Esophagus (tissue), 2 donors: ENCODE results near the gene MT1A. TPM values are rescaled to one million over a fixed set of nuclear protein-coding genes. Genes with fewer than 3 reads are reported as not detected.

ENCODE experiments used
- H3K27ac ChIP-seq, 2 donors: one replicate each; pipeline ENCODE4 v1.5.1; 2013; ENCODE audit warnings: low read depth in 2 of 2, mild to moderate bottlenecking in 2 of 2, inconsistent platforms in 1 of 2, low read length in 1 of 2, moderate library complexity in 1 of 2
- H3K27me3 ChIP-seq, 2 donors: one replicate each; pipeline ENCODE4 v1.6.1; 2013; ENCODE audit warnings: low read length in 2 of 2, control low read depth in 1 of 2, mild to moderate bottlenecking in 1 of 2; ENCODE audit not compliant: insufficient read depth in 2 of 2, control insufficient read depth in 1 of 2
- H3K36me3 ChIP-seq, 2 donors: one replicate each; pipeline ENCODE4 v1.6.1; 2013; ENCODE audit warnings: low read length in 1 of 2; ENCODE audit not compliant: control insufficient read depth in 2 of 2, insufficient read depth in 2 of 2
- H3K4me1 ChIP-seq, 2 donors: one replicate each; pipeline ENCODE4 v1.6.1; 2013; ENCODE audit warnings: low read length in 1 of 2; ENCODE audit not compliant: control insufficient read depth in 2 of 2, insufficient read depth in 2 of 2
- H3K4me3 ChIP-seq, 2 donors: one replicate each; pipeline ENCODE4 v1.5.1; 2013; ENCODE audit warnings: low read length in 2 of 2, mild to moderate bottlenecking in 2 of 2, low read depth in 1 of 2, moderate library complexity in 1 of 2
- H3K9me3 ChIP-seq, 2 donors: one replicate each; pipeline ENCODE4 v1.6.1; 2013; ENCODE audit warnings: mild to moderate bottlenecking in 2 of 2, low read depth in 1 of 2, low read length in 1 of 2, moderate library complexity in 1 of 2; ENCODE audit not compliant: control insufficient read depth in 2 of 2, insufficient read depth in 1 of 2
- WGBS, 2 donors: extraction: QIAGEN DNeasy Blood & Tissue Kit; methylation state at CpG; one replicate each; pipeline ENCODE4 v1.1.7; 2013; 5-methylcytosine and 5-hydroxymethylcytosine counted together
- polyA plus RNA-seq, 2 donors: library from polyadenylated mRNA; stranded (reverse); fragments of 200-250 nt; gene quantifications; one replicate each; pipeline ENCODE4 v1.2.3, GENCODE V29; 2013
- donor health status: healthy with polysubstance abuse.
- donor health status: Bipolar disorder and iron deficiency.

The MT1A gene
- polyA plus RNA-seq, 2 donors: 9.8 to 10.3 TPM

DNA sequence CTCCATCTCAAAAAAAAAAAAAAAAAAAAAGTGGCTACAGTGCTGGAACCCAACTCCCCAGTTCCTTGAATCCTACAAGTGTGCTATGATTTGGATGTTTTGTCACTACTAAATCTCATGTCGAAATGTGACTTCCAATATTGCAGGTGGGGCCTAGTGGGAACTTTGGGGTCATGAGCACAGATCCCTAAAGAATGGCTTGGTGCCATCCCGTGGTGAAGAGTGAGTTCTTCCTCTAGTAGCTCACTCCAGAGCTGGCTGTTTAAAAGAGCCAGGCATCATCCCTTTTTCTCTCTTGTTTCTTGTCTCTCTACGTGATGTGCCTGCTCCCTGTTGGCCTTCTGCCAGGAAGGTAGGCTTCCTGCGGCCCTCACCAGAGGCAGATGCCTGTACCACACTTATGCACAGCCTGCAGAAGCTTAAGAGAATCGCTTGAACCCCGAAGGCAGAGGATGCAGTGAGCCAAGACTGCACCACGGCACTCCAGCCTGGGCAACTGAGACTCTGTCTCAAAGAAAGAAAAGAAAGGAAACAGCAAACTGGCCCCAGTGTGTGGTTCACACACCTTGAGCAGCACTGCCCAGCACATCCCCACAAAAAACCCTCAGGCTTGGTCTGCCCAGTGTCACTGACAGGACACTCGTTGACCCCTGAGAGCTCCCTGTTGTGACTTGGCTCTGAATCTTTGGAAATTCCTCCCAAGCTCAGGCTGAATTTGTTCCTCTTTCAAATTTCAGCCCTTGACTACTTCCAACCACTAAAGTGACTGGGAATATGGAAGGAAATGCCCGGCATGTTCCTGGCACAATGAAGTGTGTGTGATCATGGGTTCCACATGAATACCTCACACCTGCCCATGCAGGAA lies 9.7 kb upstream of the MT1A start:
- Histone ChIP-seq H3K9me3 (no peaks in the 10 kb centered on the region), H3K36me3 (no peaks in the 10 kb centered on the region), H3K27me3 (no peaks in the 10 kb centered on the region), H3K4me3 (no peak overlapping the region), H3K4me1 (peaks cover 5 to 10% of the 10 kb centered on the region in 2 donors), H3K27ac (peak overlapping the region in 1 of 2 donors; percentile 26)
- WGBS, 2 donors: 65% methylated on average over 9 of the region's 9 CpGs

DNA sequence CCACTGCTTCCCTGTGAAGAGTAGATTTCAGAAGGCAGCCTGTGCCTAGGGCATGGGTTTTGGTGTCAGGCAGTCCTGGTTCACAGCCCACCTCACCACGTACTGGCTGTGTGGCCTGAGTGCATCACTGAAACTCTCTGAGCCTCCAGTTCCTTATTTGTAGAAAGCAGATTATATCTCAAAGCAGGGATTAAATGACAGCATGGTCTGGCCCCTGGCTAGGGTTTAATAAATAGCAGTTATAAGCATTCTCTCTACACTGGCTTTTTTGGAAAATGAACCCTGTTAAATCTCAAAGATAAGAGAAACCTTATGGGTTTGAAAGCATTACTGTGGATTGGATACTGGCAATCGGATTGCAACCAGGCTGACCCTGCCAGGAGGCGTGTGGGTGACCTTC lies 8.9 kb upstream of the MT1A start:
- no peaks in the 10 kb centered on the region for H3K9me3 ChIP-seq
- H3K4me1 ChIP-seq: peaks cover 5 to 10% of the 10 kb centered on the region in 2 donors
- H3K4me3 ChIP-seq: no peak overlapping the region
- WGBS, 2 donors: 89 to 90% methylated on average over 3 of the region's 3 CpGs
- no peak overlapping the region for H3K27ac ChIP-seq
- no peaks in the 10 kb centered on the region for H3K36me3 ChIP-seq
- H3K27me3 ChIP-seq: no peaks in the 10 kb centered on the region

DNA sequence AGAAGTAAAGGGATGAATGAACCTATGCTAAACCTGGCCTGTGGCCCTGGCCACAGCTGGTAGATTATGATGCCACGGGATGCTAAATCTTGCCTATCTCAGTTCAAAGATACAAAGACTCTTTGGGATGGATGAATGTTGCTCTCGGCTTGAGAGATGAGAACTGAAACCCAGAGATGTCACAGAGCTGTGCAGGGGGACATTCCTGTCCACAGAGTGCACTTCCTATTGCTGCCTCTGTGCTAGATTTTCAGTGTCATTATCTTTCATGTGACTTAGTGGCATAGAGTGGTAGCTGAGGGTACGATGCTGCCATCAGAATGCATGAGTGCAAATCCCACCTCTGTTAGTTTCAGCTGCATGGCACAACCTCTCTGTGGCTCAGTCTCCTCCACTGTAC lies 8.3 kb upstream of the MT1A start:
- H3K4me1 ChIP-seq: peaks cover 5 to 12% of the 10 kb centered on the region in 2 donors
- no peaks in the 10 kb centered on the region for H3K36me3 ChIP-seq
- H3K4me3 ChIP-seq: no peak overlapping the region
- no peaks in the 10 kb centered on the region for H3K9me3 ChIP-seq
- WGBS, 2 donors: 77 to 78% methylated on average over 3 of the region's 3 CpGs
- H3K27me3 ChIP-seq: no peaks in the 10 kb centered on the region
- no peak overlapping the region for H3K27ac ChIP-seq

DNA sequence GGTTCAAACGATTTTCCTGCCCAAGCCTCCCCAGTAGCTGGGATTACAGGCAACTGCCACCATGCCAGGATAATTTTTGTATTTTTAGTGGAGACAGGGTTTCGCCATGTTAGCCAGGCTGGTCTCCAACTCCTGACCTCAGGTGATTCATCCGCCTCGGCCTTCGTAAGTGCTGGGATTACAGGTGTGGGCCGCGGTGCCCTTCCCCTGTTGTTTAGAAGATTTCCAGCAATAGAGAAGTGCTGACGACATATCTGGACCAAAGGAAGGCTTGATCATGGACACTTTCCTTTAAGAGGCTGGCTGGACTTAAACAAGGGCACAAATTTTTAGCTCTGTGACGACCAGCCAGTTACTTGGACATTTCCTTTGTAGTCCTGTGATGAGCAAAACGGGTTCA lies 7.3 kb upstream of the MT1A start:
- Histone ChIP-seq H3K27ac (no peak overlapping the region), H3K4me3 (no peak overlapping the region), H3K4me1 (peaks cover 5 to 14% of the 10 kb centered on the region in 2 donors)

DNA sequence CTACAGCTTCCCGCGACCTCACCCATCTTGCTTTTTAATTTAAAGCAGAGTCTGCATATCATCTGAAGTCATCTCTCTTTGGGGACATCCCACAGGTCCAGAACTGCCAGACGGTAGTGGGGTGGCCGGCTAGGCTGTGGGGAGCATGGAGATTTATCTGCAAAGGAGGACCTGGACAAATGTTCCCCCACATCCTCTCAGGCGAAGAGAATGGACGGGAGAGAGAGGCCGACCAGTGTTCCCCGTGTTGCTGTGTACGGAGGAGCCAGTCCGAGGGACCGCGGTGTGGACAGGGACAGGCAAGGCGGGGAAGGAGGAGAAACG lies 6.7 kb upstream of the MT1A start:
- Histone ChIP-seq H3K4me3 (peak overlapping the region; percentile 16 to 38), H3K27me3 (peaks cover 0 to 3% of the 10 kb centered on the region in 2 donors), H3K36me3 (no peaks in the 10 kb centered on the region), H3K27ac (peak overlapping the region; percentile 52 to 62), H3K9me3 (no peaks in the 10 kb centered on the region), H3K4me1 (peaks cover 5 to 14% of the 10 kb centered on the region in 2 donors)
- 46 to 52% methylated on average over 14 of the region's 14 CpGs for WGBS, 2 donors

More for the DNA sequence above, 7.3 kb upstream of the MT1A start:
- 87 to 88% methylated on average over 10 of the region's 10 CpGs for WGBS, 2 donors
- Histone ChIP-seq H3K36me3 (no peaks in the 10 kb centered on the region), H3K27me3 (peaks cover 0 to 3% of the 10 kb centered on the region in 2 donors), H3K9me3 (no peaks in the 10 kb centered on the region)

DNA sequence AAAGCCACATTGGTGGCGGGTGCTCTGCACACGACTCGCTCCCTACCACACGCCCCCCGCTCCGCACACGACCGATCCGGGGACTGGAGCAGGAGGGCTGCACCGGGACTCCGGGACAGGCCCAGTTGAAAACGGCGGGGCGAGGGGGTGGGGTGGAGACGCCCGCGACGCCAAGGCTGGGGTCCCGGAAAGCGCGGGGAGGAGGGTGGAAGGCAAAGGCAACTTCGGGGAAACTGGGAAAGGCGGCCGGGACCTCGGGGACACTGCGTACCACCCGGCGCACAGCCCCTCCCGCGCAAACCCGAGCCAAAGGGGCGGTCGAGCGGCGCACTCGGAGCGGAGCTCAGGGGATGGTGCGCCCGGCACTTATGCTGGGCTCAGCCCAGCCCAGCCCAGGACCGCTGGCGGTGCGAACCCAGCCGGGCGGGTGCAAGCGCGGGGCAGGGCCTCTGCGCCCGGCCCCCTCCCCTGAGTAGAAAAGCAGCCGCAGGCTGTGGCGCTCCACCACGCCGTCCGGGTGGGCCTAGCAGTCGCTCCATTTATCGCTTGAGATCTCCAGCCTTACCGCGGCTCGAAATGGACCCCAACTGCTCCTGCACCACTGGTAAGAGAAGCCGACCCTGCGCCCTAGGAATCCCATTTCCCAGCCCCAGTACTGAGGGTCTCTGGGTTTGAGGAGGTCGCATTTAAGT lies 6.2 kb upstream of the MT1A start, which contains the start of gene MT1M:
Gene MT1M, plus strand, starts transcription at position 504 of the 692 bp plus-strand sequence. Its CDS starts 73 bp downstream, at position 577.
- 3 to 5% methylated on average over 59 to 61 of the region's 61 CpGs for WGBS, 2 donors
- peak within 1 kb of the TSS; percentile 52 to 62 for H3K27ac ChIP-seq
- H3K4me1 ChIP-seq: peaks cover 5 to 14% of the 10 kb centered on the region in 2 donors
- H3K9me3 ChIP-seq: no peaks in the 10 kb centered on the region
- H3K27me3 ChIP-seq: peaks cover 0 to 3% of the 10 kb centered on the region in 2 donors
- H3K4me3 ChIP-seq: peak within 1 kb of the TSS; percentile 38 to 42
- H3K36me3 ChIP-seq: no peaks in the 10 kb centered on the region

DNA sequence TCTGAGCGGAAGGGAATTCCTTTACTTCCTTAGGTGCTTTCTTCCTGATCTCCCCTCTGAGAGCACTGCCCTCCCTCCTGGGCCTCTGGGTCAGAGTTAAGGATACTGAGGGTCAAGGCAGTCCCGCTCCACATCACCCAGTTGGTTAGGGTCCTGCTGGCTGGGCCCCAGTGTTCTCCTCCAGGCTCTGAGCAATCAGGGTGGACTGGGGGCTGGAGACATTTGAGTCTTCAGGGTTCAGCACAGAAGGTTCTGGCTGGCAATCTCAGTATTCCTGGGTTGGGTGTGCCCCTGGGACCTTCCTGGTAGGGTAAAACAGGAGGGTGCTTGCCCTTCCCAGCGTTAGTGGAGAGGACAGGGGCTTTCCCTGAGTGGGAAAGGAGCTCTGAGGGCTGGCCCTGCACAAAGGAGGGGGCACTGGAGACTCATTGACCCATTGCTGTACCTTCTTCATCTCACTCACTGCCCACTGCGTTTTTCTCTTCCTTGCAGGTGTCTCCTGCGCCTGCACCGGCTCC lies 5.6 kb upstream of the MT1A start:
- 49 to 58% methylated on average over 6 of the region's 6 CpGs for WGBS, 2 donors
- Histone ChIP-seq H3K27ac (peak overlapping the region in 1 of 2 donors; percentile 52), H3K4me3 (peak overlapping the region; percentile 38 to 42), H3K9me3 (no peaks in the 10 kb centered on the region), H3K27me3 (peaks cover 0 to 3% of the 10 kb centered on the region in 2 donors), H3K36me3 (no peaks in the 10 kb centered on the region), H3K4me1 (peaks cover 5 to 17% of the 10 kb centered on the region in 2 donors)

DNA sequence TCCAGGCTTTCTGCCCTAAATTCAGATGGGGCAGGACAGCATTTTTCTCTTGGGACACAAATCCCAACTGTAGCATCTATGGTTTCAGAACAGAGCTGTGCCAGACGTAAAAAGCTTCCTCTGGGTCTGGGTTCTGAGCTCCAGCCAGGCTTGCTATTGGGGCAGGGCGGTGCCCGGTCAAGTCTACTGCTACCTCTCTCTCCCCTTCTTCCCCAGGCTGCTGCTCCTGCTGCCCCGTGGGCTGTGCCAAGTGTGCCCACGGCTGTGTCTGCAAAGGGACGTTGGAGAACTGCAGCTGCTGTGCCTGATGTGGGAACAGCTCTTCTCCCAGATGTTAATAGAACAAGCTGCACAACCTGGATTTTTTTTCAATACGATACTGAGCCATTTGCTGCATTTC lies 4.9 kb upstream of the MT1A start:
- 56 to 57% methylated on average over 7 of the region's 7 CpGs for WGBS, 2 donors
- Histone ChIP-seq H3K27me3 (peaks cover 0 to 3% of the 10 kb centered on the region in 2 donors), H3K4me3 (no peak overlapping the region), H3K27ac (no peak overlapping the region), H3K36me3 (no peaks in the 10 kb centered on the region), H3K9me3 (no peaks in the 10 kb centered on the region), H3K4me1 (peaks cover 5 to 19% of the 10 kb centered on the region in 2 donors)

DNA sequence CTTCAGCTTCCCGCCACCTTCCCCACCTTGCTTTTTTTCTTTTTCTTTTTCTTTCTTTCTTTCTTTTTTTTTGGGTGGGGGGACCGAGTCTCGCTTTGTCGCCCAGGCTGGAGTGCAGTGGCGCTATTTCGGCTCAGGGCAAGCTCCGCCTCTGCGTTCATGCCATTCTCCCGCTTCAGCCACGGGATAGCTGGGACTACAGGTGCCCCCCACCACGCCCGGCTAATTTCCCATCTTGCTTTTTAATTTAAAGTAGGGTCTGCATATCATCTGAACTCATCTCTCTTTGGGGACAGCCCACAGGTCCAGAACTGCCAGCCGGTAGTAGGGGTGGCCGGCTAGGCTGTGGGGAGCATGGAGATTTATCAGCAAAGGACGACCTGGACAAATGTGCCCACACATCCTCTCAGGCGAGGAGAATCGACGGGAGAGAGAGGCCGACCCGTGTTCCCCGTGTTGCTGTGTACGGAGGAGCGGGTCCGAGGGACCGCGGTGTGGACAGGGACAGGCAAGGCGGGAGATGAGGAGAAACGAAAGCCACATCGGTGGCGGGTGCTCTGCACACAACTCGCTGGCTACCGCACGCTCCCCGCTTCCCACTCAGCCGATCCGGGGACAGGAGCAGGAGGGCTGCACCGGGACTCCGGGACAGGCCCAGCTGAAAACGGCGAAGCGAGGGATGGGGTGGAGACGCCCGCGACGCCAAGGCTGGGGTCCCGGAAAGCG lies 3.6 kb upstream of the MT1A start:
- Histone ChIP-seq H3K36me3 (no peaks in the 10 kb centered on the region), H3K27ac (no peak overlapping the region), H3K27me3 (peaks cover 3% of the 10 kb centered on the region in 2 donors), H3K4me1 (peaks cover 5 to 19% of the 10 kb centered on the region in 2 donors), H3K9me3 (no peaks in the 10 kb centered on the region), H3K4me3 (no peak overlapping the region)
- 45 to 52% methylated on average over 47 of the region's 47 CpGs for WGBS, 2 donors
